Gastroesophageal sphincter (tissue), 2 donors: ENCODE results near the gene CDH23.

Source experiments
- EP300 ChIP-seq: sonication (generic); formaldehyde crosslinking; IDR thresholded peaks from one replicate; pipeline ENCODE4 v1.6.1; 2017; ENCODE audit warnings: antibody characterized with exemption, mild to moderate bottlenecking
- POLR2AphosphoS5 ChIP-seq: sonication (generic); formaldehyde crosslinking; IDR thresholded peaks from one replicate; pipeline ENCODE4 v1.6.1; 2017; ENCODE audit warnings: antibody characterized with exemption

DNA sequence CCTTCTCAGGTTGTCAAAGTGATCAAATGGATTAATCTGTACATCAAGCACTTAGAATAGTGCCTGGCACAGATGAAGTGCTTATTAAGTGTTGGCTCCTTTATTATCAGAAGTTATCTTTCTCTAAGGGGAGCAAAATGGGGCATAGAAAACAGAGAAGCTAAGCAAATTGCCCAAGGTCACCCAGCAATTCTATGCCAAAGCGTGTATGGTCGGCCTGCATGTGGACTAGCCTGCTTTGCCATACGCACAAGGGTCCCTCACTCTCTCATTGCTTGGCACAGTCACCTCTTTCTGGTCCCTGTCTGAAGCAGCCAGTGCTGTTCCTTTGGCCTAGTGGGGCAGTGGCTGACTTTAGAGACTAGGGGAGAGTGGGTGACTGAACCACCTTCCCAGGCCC lies 45.3 kb downstream of the CDH23 start:
- TF ChIP-seq EP300 (no peak), POLR2AphosphoS5 (no peak)
